SU-DHL-6 (cell line): ENCODE measurements around the gene EPHB1.

Experiments used
- H2AFZ ChIP-seq: fragments of 200-600 bp; sonication (generic); 2 replicates; pipeline ENCODE4 v1.6.1; 2014; ENCODE audit warnings: low read depth, mild to moderate bottlenecking, moderate library complexity, mixed read lengths, antibody characterized with exemption, low read length; ENCODE audit not compliant: severe bottlenecking
- H3F3A ChIP-seq: fragments of 200-600 bp; shearing (Covaris generic); 2 replicates; pipeline ENCODE4 v1.6.0; 2016; ENCODE audit warnings: antibody characterized with exemption, mild to moderate bottlenecking; ENCODE audit not compliant: insufficient read depth
- H3K27ac ChIP-seq: fragments of 200-600 bp; sonication (generic); 2 replicates; pipeline ENCODE4 v1.5.1; 2016; ENCODE audit warnings: low read depth, mild to moderate bottlenecking, low read length, moderate library complexity, mixed read lengths
- H3K27me3 ChIP-seq: fragments of 200-600 bp; sonication (generic), shearing (Covaris generic); 2 replicates; pipeline ENCODE4 v1.6.0; 2014; ENCODE audit warnings: mild to moderate bottlenecking, low read length
- H3K36me3 ChIP-seq: fragments of 200-600 bp; sonication (generic); 2 replicates; pipeline ENCODE4 v1.6.1; 2014; ENCODE audit warnings: mild to moderate bottlenecking, low read length, mixed read lengths
- H3K4me2 ChIP-seq: fragments of 300-600, 200-600 bp; shearing (Covaris generic), sonication (generic); 2 replicates; pipeline ENCODE4 v1.6.0; 2014; ENCODE audit warnings: low read length, low read depth, mild to moderate bottlenecking; ENCODE audit not compliant: poor library complexity, severe bottlenecking
- H3K4me3 ChIP-seq: fragments of 200-600 bp; sonication (generic); 2 replicates; pipeline ENCODE4 v1.5.1; 2014; ENCODE audit warnings: antibody characterized with exemption, low read length, mild to moderate bottlenecking, mixed read lengths; ENCODE audit not compliant: insufficient read depth, poor library complexity, severe bottlenecking
- H3K79me2 ChIP-seq: fragments of 200-600 bp; sonication (generic); 2 replicates; pipeline ENCODE4 v1.6.1; 2014; ENCODE audit warnings: mild to moderate bottlenecking, low read length, moderate library complexity; ENCODE audit not compliant: insufficient read depth
- H3K9ac ChIP-seq: fragments of 200-600 bp; sonication (generic); 2 replicates; pipeline ENCODE4 v1.7.0; 2014; ENCODE audit warnings: mild to moderate bottlenecking, low read length
- H3K9me2 ChIP-seq: fragments of 200-600 bp; sonication (generic); replicated peaks from 2 replicates; pipeline ENCODE4 v1.6.1; 2014; ENCODE audit warnings: low read length; ENCODE audit not compliant: insufficient read depth
- H3K9me3 ChIP-seq: fragments of 200-600 bp; sonication (generic); 2 replicates; pipeline ENCODE4 v1.6.1; 2014; ENCODE audit warnings: low read length, mixed read lengths; ENCODE audit not compliant: insufficient read depth
- H4K20me1 ChIP-seq: fragments of 200-600 bp; sonication (generic); 2 replicates; pipeline ENCODE4 v1.6.1; 2014; ENCODE audit warnings: low read depth, mild to moderate bottlenecking, antibody characterized with exemption, low read length, moderate library complexity, mixed read lengths
- CTCF ChIP-seq: fragments of 200-600 bp; sonication (generic); IDR thresholded peaks from one replicate; pipeline ENCODE4 v1.5.1; 2017; ENCODE audit warnings: antibody characterized with exemption, mild to moderate bottlenecking, low read length, moderate library complexity; ENCODE audit not compliant: insufficient read depth, poor library complexity, severe bottlenecking
- EZH2phosphoT487 ChIP-seq: fragments of 200-600 bp; sonication (generic), shearing (Covaris generic); conservative IDR thresholded peaks from 2 replicates; pipeline ENCODE4 v1.6.1; 2018; ENCODE audit warnings: mild to moderate bottlenecking, antibody characterized with exemption, low read length, moderate library complexity, mixed read lengths

Gene EPHB1

GRCh38 chr3:134892761-134893160 lies 97.7 kb downstream of the EPHB1 start:
- Histone ChIP-seq H3K27ac (no peak overlapping the region), H3K79me2 (no peaks in the 10 kb centered on the region), H3K4me3 (no peak overlapping the region), H3F3A (no peaks in the 10 kb centered on the region), H2AFZ (no peak overlapping the region), H4K20me1 (no peaks in the 10 kb centered on the region), H3K4me2 (no peak overlapping the region), H3K27me3 (no peaks in the 10 kb centered on the region), H3K9ac (no peak overlapping the region), H3K36me3 (no peaks in the 10 kb centered on the region), H3K9me3 (peaks cover 4% of the 10 kb centered on the region; the same call in 1 of the 2 replicates), H3K9me2 (no peaks in the 10 kb centered on the region)
- TF ChIP-seq EZH2phosphoT487 (no peak), CTCF (no peak)

- no peak overlapping the region for H3K4me3 ChIP-seq
- H3K9me2 ChIP-seq = no peaks in the 10 kb centered on the region
- H4K20me1 ChIP-seq = no peaks in the 10 kb centered on the region
- H3K79me2 ChIP-seq = no peaks in the 10 kb centered on the region
- no peaks in the 10 kb centered on the region for H3F3A ChIP-seq
- TF ChIP-seq CTCF = no peak
- TF ChIP-seq EZH2phosphoT487 = no peak
- H3K4me2 ChIP-seq = no peak overlapping the region
- no peak overlapping the region for H3K9ac ChIP-seq
- H3K36me3 ChIP-seq = no peaks in the 10 kb centered on the region
- peaks cover 4% of the 10 kb centered on the region; the same call in 1 of the 2 replicates for H3K9me3 ChIP-seq
- H2AFZ ChIP-seq = no peak overlapping the region
- no peaks in the 10 kb centered on the region for H3K27me3 ChIP-seq
- H3K27ac ChIP-seq = no peak overlapping the region
Measured at GRCh38 chr3:134894533-134894932, 99.5 kb downstream of the EPHB1 start.

GRCh38 chr3:134895181-134895580 lies 100.1 kb downstream of the EPHB1 start:
- Histone ChIP-seq H2AFZ (no peak overlapping the region), H3K79me2 (no peaks in the 10 kb centered on the region), H3K4me3 (no peak overlapping the region), H3K27ac (no peak overlapping the region), H4K20me1 (no peaks in the 10 kb centered on the region), H3K4me2 (no peak overlapping the region), H3F3A (no peaks in the 10 kb centered on the region), H3K27me3 (no peaks in the 10 kb centered on the region), H3K9me3 (peaks cover 4% of the 10 kb centered on the region; the same call in 1 of the 2 replicates), H3K9ac (no peak overlapping the region), H3K9me2 (no peaks in the 10 kb centered on the region), H3K36me3 (no peaks in the 10 kb centered on the region)
- TF ChIP-seq CTCF (no peak), EZH2phosphoT487 (no peak)
